ENCODE measurements around the gene TUBB4A. TPM values are rescaled to one million over a fixed set of nuclear protein-coding genes. Genes with fewer than 3 reads are reported as not detected.
A peak's percentile ranks its signal among the peaks of the same experiment; 100 is the strongest.

TUBB4A gene
- polyA plus RNA-seq, 1 donor from 2014 or later, result 17.8 TPM

GRCh38 chr19:6518145-6518911, 16.2 kb upstream of the TUBB4A start:
- peaks cover 5% of the 10 kb centered on the region for H3K27me3 ChIP-seq (ENCODE audit: insufficient read depth, low read depth, low read length)
- H3K79me2 ChIP-seq (replicated peaks; ENCODE audit: insufficient read depth, low read length), result no peaks in the 10 kb centered on the region
- H3K36me3 ChIP-seq (ENCODE audit: insufficient read depth, low read length), result no peaks in the 10 kb centered on the region
- no peak overlapping the region for H3K27ac ChIP-seq (ENCODE audit: low read length)
- H3K9me3 ChIP-seq (ENCODE audit: low read length), result no peaks in the 10 kb centered on the region
- no peak overlapping the region for H3K4me2 ChIP-seq (ENCODE audit: low read length)
- H3K4me3 ChIP-seq (ENCODE audit: low read length), result no peak overlapping the region
- no peaks in the 10 kb centered on the region for H3F3A ChIP-seq (ENCODE audit: insufficient read depth, low read length, poor library complexity, severe bottlenecking)
- no peak overlapping the region for H2AFZ ChIP-seq (ENCODE audit: low read depth, low read length)
- no peak for TF ChIP-seq REST (IDR thresholded peaks at IDR 0.05; ENCODE audit: borderline replicate concordance)
- no peak for TF ChIP-seq SMC3 (conservative IDR thresholded peaks at IDR 0.05; ENCODE audit: poor library complexity)
- TF ChIP-seq EZH2 (IDR thresholded peaks at IDR 0.05; ENCODE audit: borderline replicate concordance, insufficient read depth, low read length, poor library complexity, severe bottlenecking), result no peak
- TF ChIP-seq TAF1 (IDR thresholded peaks at IDR 0.05; ENCODE audit: low read depth), result no peak
- TF ChIP-seq MXI1 (conservative IDR thresholded peaks at IDR 0.05; ENCODE audit: poor library complexity, severe bottlenecking), result no peak
- no peak for TF ChIP-seq EP300 (conservative IDR thresholded peaks at IDR 0.05; ENCODE audit: poor library complexity, severe bottlenecking)
- TF ChIP-seq POLR2AphosphoS5 (IDR thresholded peaks at IDR 0.05), result no peak
- TF ChIP-seq CTCF (IDR thresholded peaks at IDR 0.05; ENCODE audit: poor library complexity, severe bottlenecking), result no peak
- TF ChIP-seq RAD21 (conservative IDR thresholded peaks at IDR 0.05), result no peak
- no peaks in the 10 kb centered on the region for H4K20me1 ChIP-seq (ENCODE audit: insufficient read depth)
- no peak overlapping the region for H3K9ac ChIP-seq (ENCODE audit: low read length)
- H3K9me2 ChIP-seq (ENCODE audit: insufficient read depth, low read length), result no peaks in the 10 kb centered on the region

GRCh38 chr19:6516659-6517291, 14.7 kb upstream of the TUBB4A start:
- Histone ChIP-seq H3F3A (ENCODE audit: insufficient read depth, low read length, poor library complexity, severe bottlenecking) (no peaks in the 10 kb centered on the region), H3K9me2 (ENCODE audit: insufficient read depth, low read length) (no peaks in the 10 kb centered on the region), H3K4me2 (ENCODE audit: low read length) (no peak overlapping the region), H3K27me3 (ENCODE audit: insufficient read depth, low read depth, low read length) (peaks cover 5% of the 10 kb centered on the region), H3K36me3 (ENCODE audit: insufficient read depth, low read length) (no peaks in the 10 kb centered on the region), H3K9me3 (ENCODE audit: low read length) (no peaks in the 10 kb centered on the region), H2AFZ (ENCODE audit: low read depth, low read length) (peak overlapping the region; percentile 65), H3K4me3 (ENCODE audit: low read length) (peak overlapping the region; percentile 63), H3K79me2 (replicated peaks; ENCODE audit: insufficient read depth, low read length) (no peaks in the 10 kb centered on the region), H4K20me1 (ENCODE audit: insufficient read depth) (no peaks in the 10 kb centered on the region), H3K9ac (ENCODE audit: low read length) (peak overlapping the region; percentile 34), H3K27ac (ENCODE audit: low read length) (no peak overlapping the region)
- TF ChIP-seq RAD21 (conservative IDR thresholded peaks at IDR 0.05) (peak; percentile 74), CTCF (IDR thresholded peaks at IDR 0.05; ENCODE audit: poor library complexity, severe bottlenecking) (peak; percentile 79), TAF1 (IDR thresholded peaks at IDR 0.05; ENCODE audit: low read depth) (no peak), MXI1 (conservative IDR thresholded peaks at IDR 0.05; ENCODE audit: poor library complexity, severe bottlenecking) (no peak), SMC3 (conservative IDR thresholded peaks at IDR 0.05; ENCODE audit: poor library complexity) (peak; percentile 75), POLR2AphosphoS5 (IDR thresholded peaks at IDR 0.05) (no peak), EP300 (conservative IDR thresholded peaks at IDR 0.05; ENCODE audit: poor library complexity, severe bottlenecking) (peak; percentile 10), EZH2 (IDR thresholded peaks at IDR 0.05; ENCODE audit: borderline replicate concordance, insufficient read depth, low read length, poor library complexity, severe bottlenecking) (no peak)

All from neural cell (in vitro differentiated cells).